HepG2 (cell line): ENCODE measurements around the gene NME7. TPM values are rescaled to one million over a fixed set of nuclear protein-coding genes. Genes with fewer than 3 reads are reported as not detected.

ENCODE experiments used
- ATAC-seq: fragments of 200-7000 bp; cut with Tn5 transposase; 3 replicates; pipeline ENCODE4 v1.9.1; 2020; ENCODE audit warnings: mild to moderate bottlenecking, moderate library complexity
- BruUV-seq: library from RNA; stranded (reverse); fragments of 400-500 nt; replicated peaks from 2 replicates; lab custom pipeline; 2021; lab: Mats Ljungman, UMichigan
- CTCF ChIA-PET: fragments of 300-600 bp; formaldehyde crosslinking; extraction: SDS; loops from one replicate; lab custom pipeline; 2021; ENCODE audit warnings: low total read pairs, inconsistent platforms, low intra/inter-chr PET ratio; lab: Yijun Ruan, JAX
- POLR2A ChIA-PET: fragments of 350-600 bp; sonication (Branson Sonifier 250); formaldehyde crosslinking; loops from one replicate; lab custom pipeline; 2020; ENCODE audit warnings: antibody characterized with exemption, inconsistent platforms; lab: Yijun Ruan, JAX
- DNase-seq: peaks from one replicate; pipeline ENCODE4 v3.0.0-alpha.2; 2015; ENCODE audit warnings: low spot score
- FAIRE-seq: peaks from 3 replicates; lab custom pipeline; 2011; peaks lifted over from hg19 to GRCh38; lab: Jason Lieb, UNC
- H2AFZ ChIP-seq: one replicate; pipeline ENCODE4 v1.6.1; 2011; ENCODE audit warnings: low read length, inconsistent platforms
- H3K27ac ChIP-seq: fragments of 300-600 bp; 3 replicates; pipeline ENCODE4 v1.8.0; 2011; ENCODE audit warnings: mixed run types, mild to moderate bottlenecking, mixed read lengths, low read length, inconsistent platforms; ENCODE audit not compliant: insufficient read depth; ENCODE audit errors: extremely low read length
- H3K27me3 ChIP-seq, 2 experiments: fragments of 200-600 bp in 1 of 2; 2 replicates in 1 of 2; 3 replicates in 1 of 2; pipeline versions ENCODE4 v1.6.0 to v1.8.0; 2011; ENCODE audit warnings: low read length in 2 of 2, mild to moderate bottlenecking in 2 of 2, moderate library complexity in 2 of 2, inconsistent platforms in 1 of 2; ENCODE audit not compliant: insufficient read depth in 2 of 2, control insufficient read depth in 1 of 2
- H3K36me3 ChIP-seq, 2 experiments: fragments of 200-600 bp in 1 of 2; replicated peaks in 1 of 2; 2 replicates in 1 of 2; 3 replicates in 1 of 2; pipeline versions ENCODE4 v1.5.1 to v1.8.0; 2011; ENCODE audit warnings: low read length in 2 of 2, inconsistent platforms in 1 of 2; ENCODE audit not compliant: insufficient read depth in 2 of 2, control insufficient read depth in 1 of 2
- H3K4me1 ChIP-seq: 2 replicates; pipeline ENCODE4 v1.5.1; 2012; ENCODE audit warnings: low read length, inconsistent platforms; ENCODE audit not compliant: insufficient read depth
- H3K4me2 ChIP-seq: 2 replicates; pipeline ENCODE4 v1.6.0; 2011; ENCODE audit warnings: low read depth, low read length, inconsistent platforms
- H3K4me3 ChIP-seq, 3 experiments: fragments of 200-600 bp in 1 of 3; sonication (generic), shearing (Covaris generic) in 1 of 3; replicated peaks in 1 of 3; 2 replicates each; pipeline ENCODE4 v1.5.1; 2011 to 2016; ENCODE audit warnings: low read length in 3 of 3, inconsistent platforms in 2 of 3, low read depth in 2 of 3, mild to moderate bottlenecking in 2 of 3, control low read depth in 1 of 3, mixed read lengths in 1 of 3; ENCODE audit not compliant: insufficient read depth in 1 of 3
- H3K79me2 ChIP-seq: one replicate; pipeline ENCODE4 v1.6.1; 2011; ENCODE audit warnings: low read length, inconsistent platforms; ENCODE audit not compliant: insufficient read depth
- H3K9ac ChIP-seq: 2 replicates; pipeline ENCODE4 v1.6.0; 2011; ENCODE audit warnings: mild to moderate bottlenecking, low read depth, low read length, inconsistent platforms; ENCODE audit not compliant: insufficient read depth
- H3K9me3 ChIP-seq: 2 replicates; pipeline ENCODE4 v1.5.1; 2012; ENCODE audit warnings: mild to moderate bottlenecking, low read length
- H4K20me1 ChIP-seq: 2 replicates; pipeline ENCODE4 v1.6.0; 2011; ENCODE audit warnings: inconsistent platforms, mild to moderate bottlenecking, low read length, moderate library complexity; ENCODE audit not compliant: insufficient read depth
- GFI1 ChIP-seq: sonication (generic); formaldehyde crosslinking; IDR thresholded peaks from 2 replicates; pipeline ENCODE4 v1.5.0; 2020; ENCODE audit warnings: missing genetic modification reagents, mild to moderate bottlenecking, borderline replicate concordance
- REL ChIP-seq: sonication (generic); formaldehyde crosslinking; conservative IDR thresholded peaks from 2 replicates; pipeline ENCODE4 v1.8.0; 2022; ENCODE audit warnings: mild to moderate bottlenecking, missing genetic modification reagents, moderate library complexity
- ZNF318 ChIP-seq: sonication (generic); formaldehyde crosslinking; IDR thresholded peaks from 2 replicates; pipeline ENCODE4 v1.4.0; 2020; ENCODE audit warnings: mild to moderate bottlenecking, missing genetic modification reagents
- ZNF446 ChIP-seq: sonication (generic); formaldehyde crosslinking; IDR thresholded peaks from 2 replicates; pipeline ENCODE4 v1.5.0; 2020; ENCODE audit warnings: mild to moderate bottlenecking, missing genetic modification reagents
- ZNF724P ChIP-seq: sonication (generic); formaldehyde crosslinking; IDR thresholded peaks from 2 replicates; pipeline ENCODE4 v1.8.0; 2022; ENCODE audit warnings: missing genetic modification reagents, borderline replicate concordance
- WGBS: methylation state at CpG from one replicate; pipeline ENCODE4 v1.1.6; 2017; ENCODE audit warnings: low lambda C conversion rate; 5-methylcytosine and 5-hydroxymethylcytosine counted together
- in situ Hi-C: cut with HindIII; loops from 2 replicates; pipeline ENCODE4 v1.10.0; 2017; ENCODE audit warnings: low pct_unique_long_range_greater_than_20kb; ENCODE audit not compliant: extremely low pct_ligation_motif_present
- intact Hi-C: fragments of 100-400 bp; cut with micrococcal nuclease; formaldehyde crosslinking; loops from one replicate; pipeline ENCODE4 v1.10.0; 2022; ENCODE audit not compliant: unreplicated experiment
- polyA plus RNA-seq, 8 experiments: library from polyadenylated mRNA; depleted of rRNA in 3 of 8; stranded (reverse) in 7 of 8; unstranded in 1 of 8; fragments of >200 nt; fragmentation: Illumina TruSeq in 4 of 8; extraction: Trizol in 4 of 8; gene quantifications; 2 replicates each; pipeline versions ENCODE4 v1.2.1 to v1.2.3, GENCODE V29; 2011 to 2016; ENCODE audit warnings: low read depth in 4 of 8, missing spikeins in 1 of 8, mixed read lengths in 1 of 8; ENCODE audit not compliant: insufficient read depth in 1 of 8
- total RNA-seq, 5 experiments: library from RNA; depleted of rRNA; stranded (reverse); fragments of >200 nt; fragmentation: Illumina TruSeq; extraction: Trizol; gene quantifications; 2 replicates each; pipeline ENCODE4 v1.2.3, GENCODE V29; 2016; ENCODE audit warnings: low read depth in 1 of 5

The NME7 gene
- total and polyA plus RNA-seq, 2 of the 13 experiments (the other 11 are each of a cell fraction or from before 2014, with no cell fraction given), result 9.4 to 22.5 TPM

- Histone ChIP-seq H3K9ac (peak overlapping the region; percentile 95), H3K79me2 (peaks cover 80% of the 10 kb centered on the region), H3K27me3 (no peaks in the 10 kb centered on the region; a peak in 1 of 5 replicates), H2AFZ (no peak overlapping the region), H3K4me3 (peak overlapping the region; percentile 95 to 99 (median 96)), H4K20me1 (peaks cover 56% of the 10 kb centered on the region), H3K9me3 (no peaks in the 10 kb centered on the region), H3K4me2 (peak overlapping the region; percentile 98), H3K36me3 (peaks cover 8 to 36% of the 10 kb centered on the region in 2 experiments), H3K4me1 (peaks cover 65% of the 10 kb centered on the region), H3K27ac (peak overlapping the region; percentile 95)
- no TSS peak for BruUV-seq
- intact Hi-C loops, result no loop called here
- ChIA-PET POLR2A (interaction anchor here (0.6 to 4.6 kb wide), 5 partner anchors 15 to 615 kb away, joined by 3 to 25 read pairs (median 3); no protein-coding TSS in a partner anchor), CTCF (no interaction called here)
- 3% methylated on average over 3 of the region's 3 CpGs for WGBS
- in situ Hi-C loops, result no loop called here
- ATAC-seq, result no peak
- DNase-seq, result no peak
- no peak for FAIRE-seq
- TF ChIP-seq ZNF318 (CRISPR knock-in tag), result no peak
- TF ChIP-seq REL (CRISPR knock-in tag), result no peak
- TF ChIP-seq ZNF724P, result no peak
- no peak for TF ChIP-seq ZNF446
- TF ChIP-seq GFI1 (CRISPR knock-in tag), result no peak
Measured at GRCh38 chr1:169110236-169110635, 257.4 kb downstream of the NME7 start.
